ENCODE data around the gene ABTB1.

GRCh38 chr3:127687228-127687737, 14.5 kb downstream of the ABTB1 start:
- TF ChIP-seq EZH2 (IDR thresholded peaks at IDR 0.05; ENCODE audit: low read depth, unreplicated experiment): no peak
- TF ChIP-seq CTCF (conservative IDR thresholded peaks at IDR 0.05; ENCODE audit: low read depth in 2 of 2): no peak
- no peak for TF ChIP-seq POLR2AphosphoS5 (IDR thresholded peaks at IDR 0.05; ENCODE audit: low read depth)
- TF ChIP-seq REST (IDR thresholded peaks at IDR 0.05; ENCODE audit: unreplicated experiment): no peak
- TF ChIP-seq CREB1 (CRISPR knock-in tag; IDR thresholded peaks at IDR 0.05; ENCODE audit: low read depth): no peak
- TF ChIP-seq JUNB (IDR thresholded peaks at IDR 0.05; ENCODE audit: unreplicated experiment): no peak
- no peak for TF ChIP-seq EZH2phosphoT487 (IDR thresholded peaks at IDR 0.05; ENCODE audit: unreplicated experiment)
- TF ChIP-seq ZNF462 (CRISPR knock-in tag; IDR thresholded peaks at IDR 0.05): no peak
- no peak for TF ChIP-seq NANOG (IDR thresholded peaks at IDR 0.05; ENCODE audit: borderline replicate concordance)
- no peak for TF ChIP-seq STAT1 (IDR thresholded peaks at IDR 0.05; ENCODE audit: unreplicated experiment)
- no peak for TF ChIP-seq ZNF114 (CRISPR knock-in tag; IDR thresholded peaks at IDR 0.05)
- TF ChIP-seq ZNF331 (CRISPR knock-in tag; IDR thresholded peaks at IDR 0.05; ENCODE audit: low read depth): no peak
- TF ChIP-seq ETS1 (IDR thresholded peaks at IDR 0.05): no peak
